ENCODE data around the gene SMPD2.

DNA sequence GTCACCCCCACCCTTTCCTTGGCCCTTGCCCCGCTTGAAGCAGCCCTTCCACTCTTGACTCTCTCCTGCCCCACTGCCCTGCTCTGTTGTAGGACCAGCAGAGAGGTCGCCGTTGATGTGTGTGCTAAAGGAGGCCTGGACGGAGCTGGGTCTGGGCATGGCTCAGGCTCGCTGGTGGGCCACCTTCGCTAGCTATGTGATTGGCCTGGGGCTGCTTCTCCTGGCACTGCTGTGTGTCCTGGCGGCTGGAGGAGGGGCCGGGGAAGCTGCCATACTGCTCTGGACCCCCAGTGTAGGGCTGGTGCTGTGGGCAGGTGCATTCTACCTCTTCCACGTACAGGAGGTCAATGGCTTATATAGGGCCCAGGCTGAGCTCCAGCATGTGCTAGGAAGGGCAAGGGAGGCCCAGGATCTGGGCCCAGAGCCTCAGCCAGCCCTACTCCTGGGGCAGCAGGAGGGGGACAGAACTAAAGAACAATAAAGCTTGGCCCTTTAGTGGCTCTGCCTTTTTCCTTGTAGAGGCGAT is 3.0 kb downstream of the SMPD2 start:
- TF ChIP-seq EZH2 (IDR thresholded peaks at IDR 0.05) (no peak), FOXP2 (optimal IDR thresholded peaks at IDR 0.05; ENCODE audit: control extremely low read depth, extremely low read length, insufficient read depth) (no peak)
